HEK293 (cell line): Measurements from ENCODE around the gene TSHR.

Experiments
- CTCF ChIA-PET: fragments of 350-600 bp; formaldehyde crosslinking; extraction: SDS; loops from one replicate; lab custom pipeline; 2021; ENCODE audit warnings: antibody characterized with exemption; lab: Yijun Ruan, JAX
- POLR2A ChIA-PET: fragments of 300-600 bp; formaldehyde crosslinking; extraction: SDS; loops from one replicate; lab custom pipeline; 2020; ENCODE audit warnings: antibody characterized with exemption, inconsistent platforms; lab: Yijun Ruan, JAX
- H3K27ac ChIP-seq: fragments of 200-500 bp; sonication (Bioruptor generic); 2 replicates; pipeline ENCODE4 v1.5.1; 2014; ENCODE audit warnings: low read depth, low read length, control low read depth, inconsistent platforms; ENCODE audit errors: extremely low read depth
- H3K36me3 ChIP-seq, 2 experiments: fragments of 200-500 bp in 1 of 2; sonication (Bioruptor generic) in 1 of 2; 1 replicate in 1 of 2; 2 replicates in 1 of 2; pipeline ENCODE4 v1.5.1; 2014 to 2017; ENCODE audit warnings: inconsistent platforms in 2 of 2, low read length in 2 of 2; ENCODE audit not compliant: control insufficient read depth in 2 of 2, insufficient read depth in 1 of 2
- H3K4me1 ChIP-seq: fragments of 200-500 bp; sonication (Bioruptor generic); 2 replicates; pipeline ENCODE4 v1.5.1; 2014; ENCODE audit warnings: mild to moderate bottlenecking, low read length, inconsistent platforms; ENCODE audit not compliant: control insufficient read depth, insufficient read depth
- H3K4me3 ChIP-seq: 2 replicates; pipeline ENCODE4 v1.5.1; 2011; ENCODE audit warnings: low read depth, mild to moderate bottlenecking, control low read depth, low read length, moderate library complexity
- H3K9me3 ChIP-seq: fragments of 200-500 bp; sonication (Bioruptor generic); 2 replicates; pipeline ENCODE4 v1.5.1; 2014; ENCODE audit warnings: low read depth, low read length, inconsistent platforms; ENCODE audit not compliant: control insufficient read depth, insufficient read depth
- PRDM1 ChIP-seq: fragments of 450-650 bp; formaldehyde crosslinking; IDR thresholded peaks from 2 replicates; pipeline ENCODE4; 2016; ENCODE audit warnings: missing biosample characterization, missing genetic modification characterization
- SCRT2 ChIP-seq: fragments of 450-650 bp; formaldehyde crosslinking; IDR thresholded peaks from 2 replicates; pipeline ENCODE4 v1.5.1; 2016; ENCODE audit warnings: missing biosample characterization, missing genetic modification characterization
- ZBTB17 ChIP-seq: fragments of 450-650 bp; formaldehyde crosslinking; IDR thresholded peaks from 2 replicates; pipeline ENCODE4 v1.5.1; 2016; ENCODE audit warnings: missing biosample characterization, missing genetic modification characterization
- ZBTB8A ChIP-seq: fragments of 450-650 bp; formaldehyde crosslinking; IDR thresholded peaks from 2 replicates; pipeline ENCODE4 v1.5.1; 2016; ENCODE audit warnings: missing biosample characterization, missing genetic modification characterization
- ZFP3 ChIP-seq: fragments of 450-650 bp; formaldehyde crosslinking; IDR thresholded peaks from 2 replicates; pipeline ENCODE4 v1.5.1; 2016; ENCODE audit warnings: low read depth, missing biosample characterization, missing genetic modification characterization
- ZNF16 ChIP-seq: fragments of 450-650 bp; formaldehyde crosslinking; IDR thresholded peaks from 2 replicates; pipeline ENCODE4 v1.5.1; 2016; ENCODE audit warnings: low read depth, missing biosample characterization, missing genetic modification characterization
- ZNF248 ChIP-seq: fragments of 450-650 bp; formaldehyde crosslinking; IDR thresholded peaks from 2 replicates; pipeline ENCODE4 v1.5.1; 2017; ENCODE audit warnings: missing biosample characterization, missing genetic modification characterization
- ZNF423 ChIP-seq: fragments of 450-650 bp; formaldehyde crosslinking; IDR thresholded peaks from 2 replicates; pipeline ENCODE4 v1.5.1; 2016; ENCODE audit warnings: missing biosample characterization, missing genetic modification characterization
- ZNF600 ChIP-seq: fragments of 450-650 bp; formaldehyde crosslinking; IDR thresholded peaks from 2 replicates; pipeline ENCODE4 v1.5.1; 2016; ENCODE audit warnings: missing biosample characterization, missing genetic modification characterization
- ZNF629 ChIP-seq: fragments of 450-650 bp; formaldehyde crosslinking; IDR thresholded peaks from 2 replicates; pipeline ENCODE4 v1.5.1; 2017; ENCODE audit warnings: missing biosample characterization, missing genetic modification characterization
- ZNF654 ChIP-seq: fragments of 450-650 bp; formaldehyde crosslinking; IDR thresholded peaks from 2 replicates; pipeline ENCODE4 v1.5.1; 2016; ENCODE audit warnings: low read depth, missing biosample characterization, missing genetic modification characterization
- ZNF660 ChIP-seq: fragments of 450-650 bp; IDR thresholded peaks from 2 replicates; pipeline ENCODE4 v1.5.1; 2018; ENCODE audit warnings: missing biosample characterization, mild to moderate bottlenecking, missing genetic modification characterization
- ZSCAN30 ChIP-seq: fragments of 450-650 bp; IDR thresholded peaks from 2 replicates; pipeline ENCODE4 v1.5.1; 2018; ENCODE audit warnings: missing biosample characterization, mild to moderate bottlenecking, missing genetic modification characterization, moderate library complexity
- TF ChIP-seq, protein P1 (sequence below): fragments of 450-650 bp; formaldehyde crosslinking; IDR thresholded peaks from 2 replicates; pipeline ENCODE4 v1.5.1; 2016; ENCODE audit warnings: missing biosample characterization, missing genetic modification characterization
- TF ChIP-seq, protein P2 (sequence below): fragments of 450-650 bp; formaldehyde crosslinking; IDR thresholded peaks from 2 replicates; pipeline ENCODE4 v1.5.1; 2016; ENCODE audit warnings: missing biosample characterization, missing genetic modification characterization
- TF ChIP-seq, protein P3 (sequence below): fragments of 450-650 bp; formaldehyde crosslinking; IDR thresholded peaks from 2 replicates; pipeline ENCODE4 v1.5.1; 2016; ENCODE audit warnings: missing biosample characterization, missing genetic modification characterization, borderline replicate concordance
- TF ChIP-seq, protein P4 (sequence below): sonication (generic); formaldehyde crosslinking; IDR thresholded peaks from 2 replicates; pipeline ENCODE4 v1.8.1; 2022; ENCODE audit warnings: mild to moderate bottlenecking, moderate library complexity, missing genetic modification reagents
- TF ChIP-seq, protein P5 (sequence below): fragments of 450-650 bp; formaldehyde crosslinking; IDR thresholded peaks from 2 replicates; pipeline ENCODE4 v1.5.1; 2016; ENCODE audit warnings: missing biosample characterization, missing genetic modification characterization, low read depth

The TSHR gene

DNA sequence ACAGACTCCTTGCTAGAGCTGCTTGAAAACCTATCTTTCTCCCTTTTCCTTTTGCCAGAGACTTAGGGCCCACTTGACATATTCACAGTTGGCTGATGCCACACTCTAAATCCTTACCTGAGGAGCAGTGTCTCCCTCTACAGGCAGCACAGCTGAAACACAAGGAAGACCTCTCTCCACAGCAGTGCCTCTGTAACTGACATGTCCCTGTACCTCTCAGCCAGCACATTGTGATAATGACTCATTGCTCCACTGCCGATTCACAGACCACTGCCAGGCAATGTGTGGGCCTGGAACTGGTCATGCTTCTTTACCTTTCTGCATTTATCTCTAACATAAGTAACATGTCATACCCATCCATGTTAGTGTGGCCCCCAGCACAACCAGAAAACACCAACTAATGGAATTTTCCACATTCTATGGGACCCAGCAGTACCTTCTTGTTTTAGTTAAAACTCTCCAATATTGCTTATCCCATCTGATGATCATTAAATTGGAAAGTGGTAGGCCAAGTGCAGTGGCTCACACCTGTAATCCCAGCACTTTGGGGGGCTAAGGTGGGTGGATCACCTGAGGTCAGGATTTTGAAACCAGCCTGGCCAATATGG, 208.8 kb downstream of the TSHR start (continued):
- TF ChIP-seq, protein P1, sequence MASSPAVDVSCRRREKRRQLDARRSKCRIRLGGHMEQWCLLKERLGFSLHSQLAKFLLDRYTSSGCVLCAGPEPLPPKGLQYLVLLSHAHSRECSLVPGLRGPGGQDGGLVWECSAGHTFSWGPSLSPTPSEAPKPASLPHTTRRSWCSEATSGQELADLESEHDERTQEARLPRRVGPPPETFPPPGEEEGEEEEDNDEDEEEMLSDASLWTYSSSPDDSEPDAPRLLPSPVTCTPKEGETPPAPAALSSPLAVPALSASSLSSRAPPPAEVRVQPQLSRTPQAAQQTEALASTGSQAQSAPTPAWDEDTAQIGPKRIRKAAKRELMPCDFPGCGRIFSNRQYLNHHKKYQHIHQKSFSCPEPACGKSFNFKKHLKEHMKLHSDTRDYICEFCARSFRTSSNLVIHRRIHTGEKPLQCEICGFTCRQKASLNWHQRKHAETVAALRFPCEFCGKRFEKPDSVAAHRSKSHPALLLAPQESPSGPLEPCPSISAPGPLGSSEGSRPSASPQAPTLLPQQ, result no peak
- no peak for TF ChIP-seq SCRT2 (tag by site-specific recombination)
- no peak for TF ChIP-seq ZNF629 (tag by site-specific recombination)
- TF ChIP-seq ZNF16, result no peak
- no peak for TF ChIP-seq ZNF600 (tag by site-specific recombination)
- TF ChIP-seq ZSCAN30 (tag by site-specific recombination), result 0 out of 2 replicates have a peak, but pooled peaks have one; percentile 40
- TF ChIP-seq, protein P2, sequence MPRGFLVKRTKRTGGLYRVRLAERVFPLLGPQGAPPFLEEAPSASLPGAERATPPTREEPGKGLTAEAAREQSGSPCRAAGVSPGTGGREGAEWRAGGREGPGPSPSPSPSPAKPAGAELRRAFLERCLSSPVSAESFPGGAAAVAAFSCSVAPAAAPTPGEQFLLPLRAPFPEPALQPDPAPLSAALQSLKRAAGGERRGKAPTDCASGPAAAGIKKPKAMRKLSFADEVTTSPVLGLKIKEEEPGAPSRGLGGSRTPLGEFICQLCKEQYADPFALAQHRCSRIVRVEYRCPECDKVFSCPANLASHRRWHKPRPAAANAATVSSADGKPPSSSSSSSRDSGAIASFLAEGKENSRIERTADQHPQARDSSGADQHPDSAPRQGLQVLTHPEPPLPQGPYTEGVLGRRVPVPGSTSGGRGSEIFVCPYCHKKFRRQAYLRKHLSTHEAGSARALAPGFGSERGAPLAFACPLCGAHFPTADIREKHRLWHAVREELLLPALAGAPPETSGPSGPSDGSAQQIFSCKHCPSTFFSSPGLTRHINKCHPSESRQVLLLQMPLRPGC (tag by site-specific recombination), result no peak
- TF ChIP-seq, protein P3, sequence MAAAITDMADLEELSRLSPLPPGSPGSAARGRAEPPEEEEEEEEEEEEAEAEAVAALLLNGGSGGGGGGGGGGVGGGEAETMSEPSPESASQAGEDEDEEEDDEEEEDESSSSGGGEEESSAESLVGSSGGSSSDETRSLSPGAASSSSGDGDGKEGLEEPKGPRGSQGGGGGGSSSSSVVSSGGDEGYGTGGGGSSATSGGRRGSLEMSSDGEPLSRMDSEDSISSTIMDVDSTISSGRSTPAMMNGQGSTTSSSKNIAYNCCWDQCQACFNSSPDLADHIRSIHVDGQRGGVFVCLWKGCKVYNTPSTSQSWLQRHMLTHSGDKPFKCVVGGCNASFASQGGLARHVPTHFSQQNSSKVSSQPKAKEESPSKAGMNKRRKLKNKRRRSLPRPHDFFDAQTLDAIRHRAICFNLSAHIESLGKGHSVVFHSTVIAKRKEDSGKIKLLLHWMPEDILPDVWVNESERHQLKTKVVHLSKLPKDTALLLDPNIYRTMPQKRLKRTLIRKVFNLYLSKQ, result no peak
- TF ChIP-seq ZFP3, result no peak
- TF ChIP-seq, protein P4, sequence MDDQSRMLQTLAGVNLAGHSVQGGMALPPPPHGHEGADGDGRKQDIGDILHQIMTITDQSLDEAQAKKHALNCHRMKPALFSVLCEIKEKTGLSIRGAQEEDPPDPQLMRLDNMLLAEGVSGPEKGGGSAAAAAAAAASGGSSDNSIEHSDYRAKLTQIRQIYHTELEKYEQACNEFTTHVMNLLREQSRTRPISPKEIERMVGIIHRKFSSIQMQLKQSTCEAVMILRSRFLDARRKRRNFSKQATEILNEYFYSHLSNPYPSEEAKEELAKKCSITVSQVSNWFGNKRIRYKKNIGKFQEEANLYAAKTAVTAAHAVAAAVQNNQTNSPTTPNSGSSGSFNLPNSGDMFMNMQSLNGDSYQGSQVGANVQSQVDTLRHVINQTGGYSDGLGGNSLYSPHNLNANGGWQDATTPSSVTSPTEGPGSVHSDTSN (CRISPR knock-in tag), result no peak
- TF ChIP-seq ZNF660 (tag by site-specific recombination), result peak; percentile 70; the same call in 1 of the 2 replicates
- TF ChIP-seq PRDM1 (tag by site-specific recombination), result no peak
- TF ChIP-seq ZBTB8A (tag by site-specific recombination), result no peak
- peak; percentile 65 for TF ChIP-seq ZNF654 (tag by site-specific recombination)

DNA sequence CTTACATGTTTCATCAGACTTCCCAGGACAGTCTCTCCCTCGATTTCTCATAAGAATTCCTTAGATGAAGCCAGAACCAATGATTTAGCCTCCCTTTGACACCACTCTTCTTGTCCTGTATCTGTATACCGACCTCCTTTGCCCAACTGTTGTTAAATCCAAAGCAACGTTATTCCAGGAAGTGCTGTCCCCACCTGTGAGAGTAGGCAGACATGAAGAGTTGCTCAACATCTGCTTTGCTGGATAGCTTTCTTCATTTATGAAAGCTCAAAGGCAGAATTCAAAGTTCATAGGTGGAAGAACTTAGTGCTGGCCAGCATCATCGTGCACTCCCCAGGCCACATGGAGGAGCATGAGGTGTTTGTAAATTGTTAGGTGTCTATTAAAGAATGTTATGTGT, 209.8 kb downstream of the TSHR start:
- ChIA-PET CTCF (interaction anchor here (0.7 to 5.4 kb wide), 5 partner anchors 10 to 290 kb away, joined by 3 to 45 read pairs (median 3); no protein-coding TSS in a partner anchor), POLR2A (no interaction called here)
- no peak overlapping the region for H3K4me3 ChIP-seq
- no peaks in the 10 kb centered on the region for H3K4me1 ChIP-seq
- H3K27ac ChIP-seq, result no peak overlapping the region
- no peaks in the 10 kb centered on the region for H3K36me3 ChIP-seq
- H3K9me3 ChIP-seq, result no peaks in the 10 kb centered on the region
- peak; percentile 43; the same call in 1 of the 2 replicates for TF ChIP-seq ZBTB17 (tag by site-specific recombination)
- TF ChIP-seq ZNF248, result no peak
- TF ChIP-seq ZNF423, result no peak
- TF ChIP-seq, protein P5, sequence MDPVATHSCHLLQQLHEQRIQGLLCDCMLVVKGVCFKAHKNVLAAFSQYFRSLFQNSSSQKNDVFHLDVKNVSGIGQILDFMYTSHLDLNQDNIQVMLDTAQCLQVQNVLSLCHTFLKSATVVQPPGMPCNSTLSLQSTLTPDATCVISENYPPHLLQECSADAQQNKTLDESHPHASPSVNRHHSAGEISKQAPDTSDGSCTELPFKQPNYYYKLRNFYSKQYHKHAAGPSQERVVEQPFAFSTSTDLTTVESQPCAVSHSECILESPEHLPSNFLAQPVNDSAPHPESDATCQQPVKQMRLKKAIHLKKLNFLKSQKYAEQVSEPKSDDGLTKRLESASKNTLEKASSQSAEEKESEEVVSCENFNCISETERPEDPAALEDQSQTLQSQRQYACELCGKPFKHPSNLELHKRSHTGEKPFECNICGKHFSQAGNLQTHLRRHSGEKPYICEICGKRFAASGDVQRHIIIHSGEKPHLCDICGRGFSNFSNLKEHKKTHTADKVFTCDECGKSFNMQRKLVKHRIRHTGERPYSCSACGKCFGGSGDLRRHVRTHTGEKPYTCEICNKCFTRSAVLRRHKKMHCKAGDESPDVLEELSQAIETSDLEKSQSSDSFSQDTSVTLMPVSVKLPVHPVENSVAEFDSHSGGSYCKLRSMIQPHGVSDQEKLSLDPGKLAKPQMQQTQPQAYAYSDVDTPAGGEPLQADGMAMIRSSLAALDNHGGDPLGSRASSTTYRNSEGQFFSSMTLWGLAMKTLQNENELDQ (tag by site-specific recombination), result no peak
- TF ChIP-seq, all 188 proteins: peak for 1
